PFSK-1 (cell line): ENCODE results near the gene SYT8.

Experiments
- FOXP2 ChIP-seq: optimal IDR thresholded peaks from 2 replicates; pipeline ENCODE3; 2011; ENCODE audit warnings: borderline replicate concordance, control low read depth, inconsistent platforms; ENCODE audit not compliant: insufficient read depth; ENCODE audit errors: extremely low read length, extremely low read depth
- POLR2AphosphoS5 ChIP-seq: IDR thresholded peaks from 2 replicates; pipeline ENCODE4 v1.6.1; 2012; ENCODE audit warnings: low read depth, mild to moderate bottlenecking, control low read depth, low read length, moderate library complexity
- SIN3A ChIP-seq: IDR thresholded peaks from 2 replicates; pipeline ENCODE4 v1.6.1; 2012; ENCODE audit warnings: mild to moderate bottlenecking, low read length, moderate library complexity, borderline replicate concordance; ENCODE audit not compliant: insufficient read depth
- TAF1 ChIP-seq: IDR thresholded peaks from 2 replicates; pipeline ENCODE4 v1.6.1; 2012; ENCODE audit warnings: low read length, control low read depth, borderline replicate concordance; ENCODE audit not compliant: insufficient read depth
- TF ChIP-seq, protein P1 (sequence below), 2 experiments: IDR thresholded peaks; 2 replicates each; pipeline versions ENCODE4 v1.6.1 to v1.8.0; 2011 to 2012; ENCODE audit warnings: low read depth in 2 of 2, low read length in 2 of 2, control low read depth in 1 of 2, inconsistent platforms in 1 of 2, mild to moderate bottlenecking in 1 of 2, moderate library complexity in 1 of 2; ENCODE audit not compliant: insufficient read depth in 1 of 2

SYT8 gene

DNA sequence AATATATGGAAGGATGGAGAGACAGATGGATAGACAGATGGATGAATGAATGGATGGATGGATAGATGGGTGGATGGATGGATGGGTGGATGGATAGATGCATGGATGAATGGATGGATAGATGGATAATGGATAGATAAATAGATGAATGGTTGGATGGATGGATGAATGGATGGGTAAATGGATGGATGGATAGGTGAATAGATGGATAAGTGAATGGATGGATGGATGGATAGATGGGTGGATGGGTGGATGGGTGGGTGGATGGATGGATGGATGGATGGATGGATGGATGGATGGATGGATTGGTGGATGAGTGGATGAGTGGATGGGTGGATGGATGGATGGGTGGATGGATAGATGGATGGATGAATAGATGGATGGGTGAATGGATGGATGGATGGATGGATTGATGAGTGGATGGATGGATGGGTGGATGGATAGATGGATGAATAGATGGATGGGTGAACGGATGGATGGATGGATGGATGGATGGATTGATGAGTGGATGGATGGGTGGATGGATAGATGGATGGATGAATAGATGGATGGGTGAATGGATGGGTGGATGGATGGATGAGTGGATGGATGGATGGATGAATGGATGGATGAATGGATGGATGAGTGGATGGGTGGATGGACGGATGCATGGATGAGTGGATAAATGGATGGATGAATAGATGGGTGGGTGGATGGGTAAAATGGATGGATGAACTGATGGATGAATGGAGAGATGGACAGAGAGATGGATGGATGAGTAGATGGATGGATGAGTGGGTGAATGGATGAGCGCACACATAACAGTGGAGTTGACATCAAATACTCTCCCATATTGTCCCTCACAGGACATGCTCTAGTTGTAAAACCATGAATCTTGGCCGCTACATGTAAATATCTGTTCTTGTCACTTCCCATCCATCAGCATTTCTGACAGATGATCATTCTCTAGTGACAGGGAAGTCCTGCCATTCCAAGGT is 26.9 kb downstream of the SYT8 start:
- TF ChIP-seq, protein P1, sequence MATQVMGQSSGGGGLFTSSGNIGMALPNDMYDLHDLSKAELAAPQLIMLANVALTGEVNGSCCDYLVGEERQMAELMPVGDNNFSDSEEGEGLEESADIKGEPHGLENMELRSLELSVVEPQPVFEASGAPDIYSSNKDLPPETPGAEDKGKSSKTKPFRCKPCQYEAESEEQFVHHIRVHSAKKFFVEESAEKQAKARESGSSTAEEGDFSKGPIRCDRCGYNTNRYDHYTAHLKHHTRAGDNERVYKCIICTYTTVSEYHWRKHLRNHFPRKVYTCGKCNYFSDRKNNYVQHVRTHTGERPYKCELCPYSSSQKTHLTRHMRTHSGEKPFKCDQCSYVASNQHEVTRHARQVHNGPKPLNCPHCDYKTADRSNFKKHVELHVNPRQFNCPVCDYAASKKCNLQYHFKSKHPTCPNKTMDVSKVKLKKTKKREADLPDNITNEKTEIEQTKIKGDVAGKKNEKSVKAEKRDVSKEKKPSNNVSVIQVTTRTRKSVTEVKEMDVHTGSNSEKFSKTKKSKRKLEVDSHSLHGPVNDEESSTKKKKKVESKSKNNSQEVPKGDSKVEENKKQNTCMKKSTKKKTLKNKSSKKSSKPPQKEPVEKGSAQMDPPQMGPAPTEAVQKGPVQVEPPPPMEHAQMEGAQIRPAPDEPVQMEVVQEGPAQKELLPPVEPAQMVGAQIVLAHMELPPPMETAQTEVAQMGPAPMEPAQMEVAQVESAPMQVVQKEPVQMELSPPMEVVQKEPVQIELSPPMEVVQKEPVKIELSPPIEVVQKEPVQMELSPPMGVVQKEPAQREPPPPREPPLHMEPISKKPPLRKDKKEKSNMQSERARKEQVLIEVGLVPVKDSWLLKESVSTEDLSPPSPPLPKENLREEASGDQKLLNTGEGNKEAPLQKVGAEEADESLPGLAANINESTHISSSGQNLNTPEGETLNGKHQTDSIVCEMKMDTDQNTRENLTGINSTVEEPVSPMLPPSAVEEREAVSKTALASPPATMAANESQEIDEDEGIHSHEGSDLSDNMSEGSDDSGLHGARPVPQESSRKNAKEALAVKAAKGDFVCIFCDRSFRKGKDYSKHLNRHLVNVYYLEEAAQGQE (IDR thresholded peaks at IDR 0.05; ENCODE audit: insufficient read depth in 1 of 2, low read depth in 2 of 2, low read length in 2 of 2), result no peak
- TF ChIP-seq FOXP2 (no peak), TAF1 (no peak), POLR2AphosphoS5 (no peak), SIN3A (no peak)

DNA sequence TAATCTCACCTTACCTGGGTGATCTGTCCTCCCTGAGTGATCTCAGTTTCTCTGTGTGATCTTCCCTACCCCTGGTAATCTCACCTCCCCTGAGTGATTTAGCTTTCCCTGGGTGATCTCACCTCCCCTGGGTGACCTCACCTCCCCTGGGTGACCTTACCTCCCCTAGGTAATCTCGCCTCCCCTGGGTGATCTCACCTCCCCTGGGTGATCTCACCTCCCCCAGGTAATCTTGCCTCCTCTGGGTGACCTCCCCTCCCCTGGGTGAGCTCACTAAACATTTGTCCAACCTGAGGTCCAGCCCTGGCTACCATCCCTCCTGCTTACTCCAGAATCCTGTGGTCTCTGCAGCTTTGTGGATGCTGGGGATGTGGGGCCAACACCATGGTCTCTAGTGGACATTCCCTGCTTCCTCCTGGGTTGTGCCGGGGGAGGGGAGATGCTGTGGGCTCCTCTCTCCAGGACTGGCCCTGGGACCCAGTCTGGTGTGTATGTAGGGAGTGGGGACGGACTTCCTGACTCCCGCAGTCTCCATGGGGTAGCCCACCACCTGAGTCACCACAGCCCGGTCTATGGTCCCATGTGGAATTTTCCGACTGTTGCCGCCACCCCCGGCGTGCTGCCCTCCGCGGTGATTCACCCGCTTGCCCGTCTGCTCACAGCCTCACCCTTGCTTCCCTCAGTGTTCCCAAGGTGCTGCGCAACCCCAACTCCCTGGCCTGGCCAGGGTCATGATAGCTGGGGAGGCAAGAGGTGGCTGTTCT is 28.0 kb downstream of the SYT8 start:
- TF ChIP-seq, protein P1 (IDR thresholded peaks at IDR 0.05; ENCODE audit: insufficient read depth in 1 of 2, low read depth in 2 of 2, low read length in 2 of 2), result no peak
- TF ChIP-seq POLR2AphosphoS5 (no peak), FOXP2 (no peak), SIN3A (no peak), TAF1 (no peak)

DNA sequence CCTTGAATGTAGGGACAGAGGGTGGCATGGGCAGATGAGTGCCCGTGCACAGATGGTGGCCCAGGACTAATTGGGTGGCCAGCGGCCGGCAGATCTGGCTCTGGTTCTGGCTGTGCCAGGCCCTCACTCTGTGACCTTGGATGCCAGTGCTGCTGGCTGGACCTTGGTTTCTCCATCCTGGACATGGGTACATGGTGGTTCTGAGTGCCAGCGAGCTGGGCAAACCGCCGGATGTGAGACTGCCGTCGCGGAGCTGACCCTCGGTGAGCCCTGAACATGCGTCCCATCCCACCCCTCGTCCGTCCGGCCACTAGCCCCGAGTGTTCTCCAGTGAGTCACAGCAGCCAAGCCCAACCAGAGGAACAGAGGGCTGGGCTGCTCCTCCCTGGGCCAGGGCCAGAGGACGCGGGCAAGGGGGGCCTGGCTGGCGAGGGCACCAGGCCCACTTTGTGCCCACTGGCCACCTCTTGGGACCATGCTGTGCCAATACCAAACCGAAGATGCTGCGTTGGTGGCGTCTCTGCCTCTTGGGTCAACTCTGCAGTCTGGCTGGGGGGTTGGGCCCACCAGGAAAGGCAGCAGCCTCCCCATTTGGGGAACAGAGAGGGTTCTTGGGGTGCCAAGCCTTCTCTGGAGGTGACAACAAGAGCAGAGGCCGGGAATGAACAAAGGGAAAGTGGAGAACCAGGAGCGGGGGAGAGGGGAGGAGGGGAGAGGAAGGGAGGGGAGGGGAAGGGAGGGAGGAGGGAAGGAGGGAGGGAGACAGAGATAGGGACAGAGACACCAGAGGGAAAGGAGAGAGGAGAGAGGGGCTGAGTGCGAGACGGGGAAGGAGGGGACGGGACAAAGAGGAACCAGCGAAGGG is 28.8 kb downstream of the SYT8 start:
- TF ChIP-seq SIN3A (0 out of 2 replicates have a peak, but pooled peaks have one; percentile 57), POLR2AphosphoS5 (0 out of 2 replicates have a peak, but pooled peaks have one; percentile 43), TAF1 (no peak), FOXP2 (peak; percentile 63)
- TF ChIP-seq, protein P1 (IDR thresholded peaks at IDR 0.05; ENCODE audit: insufficient read depth in 1 of 2, low read depth in 2 of 2, low read length in 2 of 2), result 0 out of 4 replicates have a peak, but pooled peaks of 1 of the 2 experiments have one; percentile 9

DNA sequence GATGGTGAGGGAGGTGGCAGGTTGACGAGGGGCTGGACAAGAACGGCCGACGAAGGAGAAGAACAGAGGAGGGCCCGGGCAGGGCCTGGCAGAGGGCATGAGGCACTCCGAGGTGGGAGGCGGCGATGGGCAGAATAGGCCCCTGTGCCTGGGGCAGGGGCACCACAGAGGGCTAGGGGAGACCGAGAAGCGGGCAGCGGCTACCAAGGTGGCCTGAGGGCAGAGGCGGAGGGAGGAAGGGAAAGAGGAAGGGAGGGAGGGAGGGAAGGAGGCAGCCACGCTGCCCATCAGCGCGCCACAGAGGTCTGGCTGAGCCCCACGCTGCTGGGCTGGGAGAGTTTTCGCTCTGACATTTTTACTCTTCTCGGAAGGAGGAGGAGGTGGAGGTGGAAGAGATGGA is 29.4 kb downstream of the SYT8 start:
- TF ChIP-seq, protein P1 (IDR thresholded peaks at IDR 0.05; ENCODE audit: insufficient read depth in 1 of 2, low read depth in 2 of 2, low read length in 2 of 2), result no peak
- TF ChIP-seq SIN3A, result peak; percentile 9; the same call in 1 of the 2 replicates
